ENCODE measurements around the gene TSPAN31.
A peak's percentile ranks its signal among the peaks of the same experiment; 100 is the strongest.
"Not testable (repeated sequence)": the region's sequence is repeated elsewhere in the genome, so short reads cannot be mapped to it uniquely, and the experiment has no call there.

TSPAN31 gene, protein sequence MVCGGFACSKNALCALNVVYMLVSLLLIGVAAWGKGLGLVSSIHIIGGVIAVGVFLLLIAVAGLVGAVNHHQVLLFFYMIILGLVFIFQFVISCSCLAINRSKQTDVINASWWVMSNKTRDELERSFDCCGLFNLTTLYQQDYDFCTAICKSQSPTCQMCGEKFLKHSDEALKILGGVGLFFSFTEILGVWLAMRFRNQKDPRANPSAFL

DNA sequence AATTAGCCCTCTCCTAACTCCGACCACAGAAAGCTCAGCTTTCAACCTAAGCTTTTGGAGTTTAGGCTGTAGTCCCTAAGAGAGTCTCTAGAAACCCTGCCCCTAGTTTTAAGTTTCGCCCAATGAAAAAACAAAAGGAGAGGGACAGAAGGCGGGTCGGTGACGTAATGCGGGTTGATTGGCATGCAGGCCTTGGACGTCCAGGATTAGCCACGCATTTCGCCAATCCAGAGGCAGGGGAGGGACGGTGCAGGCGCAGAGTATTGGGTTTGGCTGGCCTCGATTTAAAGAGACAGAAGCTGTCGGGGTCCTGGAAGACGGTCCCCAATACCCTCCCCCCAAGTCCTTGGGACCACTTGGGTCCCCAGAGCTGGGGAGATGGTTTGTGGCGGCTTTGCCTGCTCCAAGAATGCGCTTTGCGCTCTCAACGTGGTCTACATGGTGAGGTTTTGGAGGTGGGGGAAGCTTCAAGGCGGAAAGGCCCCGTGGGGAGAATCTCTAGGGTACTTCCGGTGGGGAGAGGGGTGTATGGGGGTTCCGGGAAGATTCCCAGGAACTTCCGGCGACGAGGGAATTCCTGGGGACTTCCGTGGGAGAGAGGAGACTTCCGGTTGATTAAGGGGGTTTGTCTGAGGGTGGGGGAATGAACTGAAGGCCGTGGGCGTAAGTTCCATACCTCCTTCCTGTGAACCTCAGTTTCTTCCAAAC, at the start of gene TSPAN31:
TSS of gene TSPAN31 (plus strand) at position 263 of the 708 bp plus-strand sequence. CDS start at position 379, 116 bp downstream.
- DNase-seq (ENCODE audit: low read depth) = peak; percentile 97

DNA sequence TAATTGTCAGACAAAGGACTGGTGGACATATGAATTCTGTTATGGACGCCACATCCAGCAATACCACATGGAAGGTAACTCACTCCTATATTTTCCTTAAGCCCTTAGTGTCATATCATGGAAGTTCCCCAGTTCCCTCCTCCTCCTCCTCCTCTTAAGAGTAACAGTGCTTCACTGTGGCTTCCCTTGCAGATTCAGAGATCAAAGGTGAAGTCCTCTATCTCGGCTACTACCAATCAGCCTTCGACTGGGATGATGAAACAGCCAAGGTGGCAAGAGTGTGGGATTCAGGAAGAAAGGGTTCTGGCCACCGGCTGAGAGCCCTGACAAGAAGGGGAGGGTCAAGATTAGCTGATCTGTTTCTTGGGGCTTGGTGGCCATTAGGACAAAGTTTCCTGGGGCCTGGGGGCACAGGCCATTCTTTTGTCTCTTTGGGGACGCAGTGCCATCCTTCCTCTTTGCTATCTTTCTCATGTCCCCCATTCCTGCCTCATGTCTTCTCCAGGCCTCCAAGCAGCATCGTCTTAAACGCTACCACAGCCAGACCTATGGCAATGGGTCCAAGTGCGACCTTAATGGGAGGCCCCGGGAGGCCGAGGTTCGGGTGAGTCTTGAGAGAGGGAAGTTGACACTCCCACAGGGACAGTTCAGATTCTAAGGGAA, 48.9 kb upstream of the TSPAN31 start:
- no peak for DNase-seq (ENCODE audit: low read depth)

DNA sequence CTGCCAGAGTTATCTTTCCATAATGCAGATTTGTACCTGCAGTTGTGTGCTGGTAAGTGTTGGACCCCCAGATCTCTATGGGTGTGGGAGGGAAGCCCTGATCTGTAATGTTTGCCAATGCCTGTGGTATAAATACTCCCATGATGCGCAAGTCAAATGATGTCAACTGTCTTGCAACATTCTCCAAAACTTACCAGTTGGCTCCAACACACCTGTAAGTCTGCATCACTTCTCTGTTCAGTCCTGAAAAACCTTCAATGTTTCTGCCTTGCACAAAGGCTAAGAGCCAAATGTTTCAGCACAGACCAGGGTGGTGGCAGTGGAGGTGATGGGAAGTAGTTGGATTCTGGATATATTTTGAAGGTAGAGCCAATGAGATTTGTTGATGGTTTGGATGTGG, 47.8 kb upstream of the TSPAN31 start:
- DNase-seq (ENCODE audit: low read depth) = no peak

DNA sequence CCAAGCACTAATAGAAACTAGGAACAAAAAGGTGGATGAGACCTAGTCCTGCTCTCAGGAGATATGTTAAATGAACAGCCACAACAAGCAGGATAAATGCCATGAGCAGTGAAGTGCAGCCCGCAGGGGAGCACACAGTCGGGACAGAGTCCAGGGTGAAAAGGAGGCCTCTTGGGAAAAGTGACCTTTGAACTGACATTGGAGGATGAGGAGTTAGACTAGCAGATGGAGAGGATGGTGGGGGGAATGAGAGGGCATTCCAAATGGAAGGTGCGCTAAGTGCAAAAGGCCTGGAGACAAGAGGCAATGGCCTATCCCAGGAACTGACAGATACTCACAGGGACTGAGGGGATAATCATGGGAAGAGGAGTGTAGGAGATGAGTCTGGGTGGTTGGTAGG, 46.4 kb upstream of the TSPAN31 start:
- DNase-seq (ENCODE audit: low read depth) = no peak

DNA sequence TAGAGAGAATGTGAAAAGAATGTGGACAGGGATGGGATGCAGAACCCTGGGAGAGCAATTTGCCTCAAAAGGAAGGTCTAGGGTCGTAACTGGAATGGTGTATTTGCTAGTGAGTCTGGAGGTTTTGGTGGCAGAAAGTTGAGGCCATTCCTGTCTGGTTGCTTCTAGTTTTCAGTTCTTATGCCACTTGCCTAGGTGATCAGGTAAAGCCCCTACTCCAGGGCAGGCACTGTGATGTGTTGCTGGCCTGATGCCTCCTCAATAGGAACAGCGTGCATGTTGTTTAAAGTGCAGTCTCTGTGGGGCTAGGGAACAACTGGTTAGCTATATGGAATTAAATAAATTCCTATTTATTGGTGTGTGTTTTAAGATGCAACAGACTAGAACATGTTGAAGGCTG, 44.5 kb upstream of the TSPAN31 start:
- no peak for DNase-seq (ENCODE audit: low read depth)

DNA sequence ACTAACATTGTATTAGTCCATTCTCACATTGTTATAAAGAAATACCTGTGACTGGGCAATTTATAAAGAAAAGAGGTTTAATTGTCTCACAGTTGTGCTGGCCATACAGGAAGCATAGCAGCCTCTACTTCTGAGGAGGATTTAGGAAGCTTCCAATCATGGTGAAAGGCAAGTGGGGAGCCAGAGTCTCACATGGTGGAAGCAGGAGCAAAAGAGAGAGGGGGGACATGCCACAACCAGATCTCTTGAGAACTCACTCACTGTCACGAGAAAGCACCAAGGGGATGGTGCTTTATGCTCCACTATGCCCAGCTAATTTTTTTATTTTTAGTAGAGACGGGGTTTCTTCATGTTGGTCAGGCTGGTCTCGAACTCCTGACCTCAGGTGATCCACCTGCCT, 37.6 kb upstream of the TSPAN31 start:
- DNase-seq (ENCODE audit: low read depth) = no peak

DNA sequence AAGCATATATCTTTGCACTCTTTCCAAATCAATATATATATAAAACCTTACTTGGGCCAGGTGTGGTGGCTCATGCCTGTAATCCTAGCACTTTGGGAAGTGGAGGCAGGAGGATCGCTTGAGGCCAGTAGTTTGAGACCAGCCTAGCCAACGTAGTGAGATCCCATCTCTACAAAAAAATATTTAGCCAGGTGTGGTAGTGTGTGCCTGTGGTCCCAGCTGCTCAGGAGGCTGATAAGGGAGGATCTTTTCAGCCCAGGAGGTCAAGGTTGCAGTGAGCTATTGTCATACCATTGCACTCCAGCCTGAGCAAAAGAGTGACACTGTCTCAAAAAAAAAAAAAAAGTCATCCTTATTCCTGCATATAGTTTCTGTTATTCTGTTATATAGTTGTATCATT, 36.5 kb upstream of the TSPAN31 start:
- no peak for DNase-seq (ENCODE audit: low read depth)

DNA sequence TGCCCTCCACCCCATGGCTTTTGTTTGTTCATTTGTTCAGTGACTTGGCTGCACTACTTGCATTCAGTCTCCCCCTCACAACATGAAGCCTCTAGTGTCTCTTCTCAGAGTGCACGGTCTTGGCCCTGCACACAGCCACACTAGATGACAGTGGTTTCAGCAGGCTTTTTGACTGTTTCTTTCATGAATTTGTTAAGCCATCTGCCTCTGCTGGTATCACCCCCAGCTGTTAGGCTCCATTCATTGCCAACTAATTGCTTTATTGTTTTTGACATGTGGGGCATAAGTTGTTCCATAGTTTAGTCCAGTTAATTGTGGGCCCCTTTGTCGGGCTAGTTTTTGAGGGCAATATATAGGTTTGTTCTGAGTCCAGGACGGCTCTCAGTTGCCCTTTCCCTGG, 32.1 kb upstream of the TSPAN31 start:
- DNase-seq (ENCODE audit: low read depth) = no peak

DNA sequence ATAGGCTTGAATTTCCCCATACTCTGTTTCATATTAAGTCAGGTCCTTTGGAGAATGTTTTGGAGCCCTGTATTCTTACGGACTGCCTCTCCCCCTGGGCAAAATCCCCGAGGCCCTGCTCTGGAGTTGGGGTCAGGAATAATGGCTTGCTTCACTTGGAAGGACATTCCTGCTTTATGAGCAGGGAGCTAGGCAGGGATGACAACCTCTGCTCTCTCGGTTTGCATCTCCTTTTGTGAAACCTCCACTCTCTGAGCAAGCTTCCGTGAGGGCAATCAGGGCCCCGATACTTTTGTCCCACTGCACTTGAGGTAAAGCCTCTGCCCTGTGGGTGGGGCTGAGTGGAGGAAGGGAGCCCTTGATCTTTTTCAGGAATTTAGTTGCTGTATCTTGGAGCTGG, 31.6 kb upstream of the TSPAN31 start:
- no peak for DNase-seq (ENCODE audit: low read depth)

DNA sequence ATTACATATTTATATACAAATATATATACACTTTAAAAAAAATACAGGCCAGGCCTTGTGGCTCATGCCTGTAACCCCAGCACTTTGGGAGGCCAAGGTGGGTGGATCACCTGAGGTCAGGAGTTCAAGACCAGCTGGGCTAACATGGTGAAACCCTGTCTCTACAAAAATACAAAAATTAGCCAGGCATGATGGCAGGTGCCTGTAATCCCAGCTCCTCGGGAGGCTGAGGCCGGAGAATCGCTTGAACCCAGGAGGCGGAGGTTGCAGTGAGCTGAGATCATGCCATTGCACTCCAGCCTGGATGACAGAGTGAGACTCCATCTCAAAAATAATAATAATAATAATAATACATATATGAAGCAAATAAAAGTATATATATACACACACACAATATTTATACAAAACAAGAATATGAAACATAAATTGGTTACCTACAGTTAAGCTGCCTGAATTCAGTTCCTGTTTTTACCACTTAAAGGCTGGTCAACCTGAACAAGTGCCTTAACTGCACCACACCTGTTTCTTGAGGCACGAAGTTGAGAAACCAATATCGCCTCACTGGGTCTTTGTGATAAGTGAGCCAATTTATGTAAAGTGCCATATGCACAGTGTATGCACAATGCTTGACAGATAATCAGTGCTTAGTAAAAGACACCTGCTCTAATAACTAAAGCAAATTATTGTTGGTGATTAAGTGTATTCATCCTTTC, 29.6 kb upstream of the TSPAN31 start:
- DNase-seq (ENCODE audit: low read depth) = not testable (repeated sequence)

DNA sequence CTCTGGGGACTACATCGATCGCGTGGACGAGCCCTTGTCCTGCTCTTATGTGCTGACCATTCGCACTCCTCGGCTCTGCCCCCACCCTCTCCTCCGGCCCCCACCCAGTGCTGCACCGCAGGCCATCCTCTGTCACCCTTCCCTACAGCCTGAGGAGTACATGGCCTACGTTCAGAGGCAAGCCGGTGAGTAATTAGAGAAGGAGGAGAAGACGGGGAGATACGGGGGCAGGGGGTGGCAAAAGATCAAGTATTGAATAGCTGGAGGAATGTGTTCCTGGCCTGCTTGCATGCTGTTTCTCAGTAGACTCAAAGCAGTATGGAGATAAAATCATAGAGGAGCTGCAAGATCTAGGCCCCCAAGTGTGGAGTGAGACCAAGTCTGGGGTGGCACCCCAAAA, 29.1 kb upstream of the TSPAN31 start:
- DNase-seq (ENCODE audit: low read depth) = no peak

DNA sequence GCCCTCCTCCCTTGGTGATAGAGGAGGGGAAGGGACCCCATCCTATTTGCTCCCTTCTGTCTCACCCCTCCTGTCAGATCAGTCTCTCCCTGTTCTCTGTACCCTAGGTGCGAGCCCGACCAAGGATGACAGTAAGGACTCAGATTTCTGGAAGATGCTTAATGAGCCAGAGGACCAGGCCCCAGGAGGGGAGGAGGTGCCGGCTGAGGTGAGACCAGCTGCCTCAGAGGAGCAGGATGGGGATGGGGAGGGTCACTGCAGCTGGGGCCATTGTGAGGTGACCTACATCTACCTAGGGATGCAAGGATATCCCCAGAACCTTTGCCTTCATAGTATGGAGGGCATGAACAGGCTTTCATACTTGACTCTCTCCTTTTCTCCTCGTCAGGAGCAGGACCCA, 28.5 kb upstream of the TSPAN31 start:
- no peak for DNase-seq (ENCODE audit: low read depth)

DNA sequence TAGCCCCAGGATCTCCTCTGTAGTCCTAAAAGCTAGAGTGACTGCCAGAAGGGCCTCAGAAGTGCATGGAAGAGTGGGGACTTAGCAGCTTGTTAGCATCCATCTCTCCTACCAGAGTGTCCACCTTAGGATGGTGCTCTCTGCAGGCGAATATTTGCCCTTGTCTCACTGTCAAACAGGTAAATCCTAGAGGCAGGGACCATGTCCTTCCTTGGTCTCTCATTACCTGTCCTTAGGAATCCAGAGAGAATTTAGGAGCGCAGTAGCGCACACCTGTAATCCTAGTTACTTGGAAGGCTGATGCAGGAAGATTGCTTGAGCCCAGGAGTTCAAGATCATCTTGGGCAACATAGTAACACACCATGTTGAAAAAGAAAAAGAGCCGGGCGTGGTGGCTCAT, 27.7 kb upstream of the TSPAN31 start:
- DNase-seq (ENCODE audit: low read depth) = no peak

DNA sequence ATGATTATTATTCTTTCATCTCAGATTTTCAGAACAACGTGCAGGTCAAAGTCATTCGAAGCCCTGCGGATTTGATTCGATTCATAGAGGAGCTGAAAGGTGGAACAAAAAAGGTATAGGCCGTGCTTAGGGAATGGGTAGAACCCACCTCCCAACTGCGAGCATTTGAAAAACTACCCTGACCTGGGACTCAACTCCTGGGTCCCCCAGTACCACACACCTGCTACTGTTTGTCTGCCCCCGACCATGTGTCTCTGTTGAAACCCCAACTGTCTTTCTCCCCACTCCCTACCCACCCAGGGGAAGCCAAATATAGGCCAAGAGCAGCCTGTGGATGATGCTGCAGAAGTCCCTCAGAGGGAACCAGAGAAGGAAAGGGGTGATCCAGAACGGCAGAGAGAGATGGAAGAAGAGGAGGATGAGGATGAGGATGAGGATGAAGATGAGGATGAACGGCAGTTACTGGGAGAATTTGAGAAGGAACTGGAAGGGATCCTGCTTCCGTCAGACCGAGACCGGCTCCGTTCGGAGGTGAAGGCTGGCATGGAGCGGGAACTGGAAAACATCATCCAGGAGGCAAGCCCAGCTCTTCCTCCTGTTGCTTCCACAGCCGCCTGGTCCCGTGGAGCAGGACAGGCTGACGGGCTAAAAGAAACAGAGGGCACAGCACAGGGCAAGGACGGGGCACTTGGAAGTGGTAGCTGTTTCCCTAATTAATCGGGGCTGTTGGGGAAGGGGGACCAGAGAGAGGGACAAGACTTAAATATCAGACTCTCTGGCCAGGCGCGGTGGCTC, 26.8 kb upstream of the TSPAN31 start:
- DNase-seq (ENCODE audit: low read depth) = no peak

DNA sequence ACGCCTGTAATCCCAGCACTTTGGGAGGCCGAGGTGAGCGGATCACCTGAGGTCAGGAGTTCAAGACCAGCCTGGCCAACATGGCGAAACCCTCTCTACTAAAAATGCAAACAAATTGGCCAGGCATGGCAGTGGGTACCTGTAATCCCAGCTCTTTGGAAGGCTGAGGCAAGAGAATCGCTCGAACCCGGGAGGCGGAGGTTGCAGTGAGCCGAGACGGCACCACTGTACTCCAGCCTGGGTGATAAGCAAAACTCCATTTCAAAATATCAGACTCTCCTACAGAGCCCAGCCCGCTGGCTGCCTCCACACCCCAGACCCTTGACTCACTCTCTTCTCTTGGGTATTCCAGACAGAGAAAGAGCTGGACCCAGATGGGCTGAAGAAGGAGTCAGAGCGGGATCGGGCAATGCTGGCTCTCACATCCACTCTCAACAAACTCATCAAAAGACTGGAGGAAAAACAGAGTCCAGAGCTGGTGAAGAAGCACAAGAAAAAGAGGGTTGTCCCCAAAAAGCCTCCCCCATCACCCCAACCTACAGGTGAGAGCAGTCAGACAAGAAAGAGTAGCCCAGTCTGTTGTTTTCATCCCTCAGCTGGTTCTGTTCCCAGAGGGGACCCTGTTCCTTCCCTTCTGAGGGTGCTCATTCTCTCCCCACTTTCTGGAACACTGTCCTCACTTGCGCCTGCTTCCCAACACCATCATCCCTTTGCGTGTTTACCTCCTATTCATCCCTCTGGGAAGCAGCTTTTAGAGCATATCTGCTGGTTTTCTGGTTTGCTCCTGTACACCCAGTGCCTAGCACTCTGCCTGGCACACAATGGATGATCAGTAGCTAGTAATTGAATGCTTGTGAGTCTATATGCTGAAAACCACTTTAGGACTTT, 26.0 kb upstream of the TSPAN31 start:
- no peak for DNase-seq (ENCODE audit: low read depth)

DNA sequence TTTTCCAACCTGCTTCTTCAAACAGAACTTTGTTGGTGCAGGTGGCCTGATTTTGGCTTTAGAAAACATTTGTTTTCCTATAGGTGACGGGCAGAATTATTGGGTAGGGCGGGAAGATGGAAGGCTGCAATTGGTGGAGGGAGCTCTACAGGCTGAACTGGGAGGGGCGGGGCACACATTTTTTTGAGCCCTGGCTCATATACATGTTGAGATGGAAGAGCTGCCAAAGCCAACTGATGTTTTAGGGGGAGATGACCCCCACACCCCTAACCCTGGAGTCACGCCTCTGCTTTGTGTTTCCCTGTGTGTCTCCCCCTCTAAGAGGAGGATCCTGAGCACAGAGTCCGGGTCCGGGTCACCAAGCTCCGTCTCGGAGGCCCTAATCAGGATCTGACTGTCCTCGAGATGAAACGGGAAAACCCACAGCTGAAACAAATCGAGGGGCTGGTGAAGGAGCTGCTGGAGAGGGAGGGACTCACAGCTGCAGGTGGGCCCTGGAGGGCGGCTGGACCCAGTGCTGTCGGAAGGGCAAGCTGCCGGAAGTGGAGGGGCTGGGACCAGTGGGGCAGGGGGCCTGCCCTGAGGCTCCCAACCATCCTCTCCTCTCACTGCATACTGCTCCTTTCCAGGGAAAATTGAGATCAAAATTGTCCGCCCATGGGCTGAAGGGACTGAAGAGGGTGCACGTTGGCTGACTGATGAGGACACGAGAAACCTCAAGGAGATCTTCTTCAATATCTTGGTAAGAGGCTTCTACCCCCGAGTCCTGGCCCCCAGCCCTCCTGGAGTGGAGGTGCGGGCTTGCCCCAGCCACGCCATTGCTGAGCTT, 24.8 kb upstream of the TSPAN31 start:
- no peak for DNase-seq (ENCODE audit: low read depth)

DNA sequence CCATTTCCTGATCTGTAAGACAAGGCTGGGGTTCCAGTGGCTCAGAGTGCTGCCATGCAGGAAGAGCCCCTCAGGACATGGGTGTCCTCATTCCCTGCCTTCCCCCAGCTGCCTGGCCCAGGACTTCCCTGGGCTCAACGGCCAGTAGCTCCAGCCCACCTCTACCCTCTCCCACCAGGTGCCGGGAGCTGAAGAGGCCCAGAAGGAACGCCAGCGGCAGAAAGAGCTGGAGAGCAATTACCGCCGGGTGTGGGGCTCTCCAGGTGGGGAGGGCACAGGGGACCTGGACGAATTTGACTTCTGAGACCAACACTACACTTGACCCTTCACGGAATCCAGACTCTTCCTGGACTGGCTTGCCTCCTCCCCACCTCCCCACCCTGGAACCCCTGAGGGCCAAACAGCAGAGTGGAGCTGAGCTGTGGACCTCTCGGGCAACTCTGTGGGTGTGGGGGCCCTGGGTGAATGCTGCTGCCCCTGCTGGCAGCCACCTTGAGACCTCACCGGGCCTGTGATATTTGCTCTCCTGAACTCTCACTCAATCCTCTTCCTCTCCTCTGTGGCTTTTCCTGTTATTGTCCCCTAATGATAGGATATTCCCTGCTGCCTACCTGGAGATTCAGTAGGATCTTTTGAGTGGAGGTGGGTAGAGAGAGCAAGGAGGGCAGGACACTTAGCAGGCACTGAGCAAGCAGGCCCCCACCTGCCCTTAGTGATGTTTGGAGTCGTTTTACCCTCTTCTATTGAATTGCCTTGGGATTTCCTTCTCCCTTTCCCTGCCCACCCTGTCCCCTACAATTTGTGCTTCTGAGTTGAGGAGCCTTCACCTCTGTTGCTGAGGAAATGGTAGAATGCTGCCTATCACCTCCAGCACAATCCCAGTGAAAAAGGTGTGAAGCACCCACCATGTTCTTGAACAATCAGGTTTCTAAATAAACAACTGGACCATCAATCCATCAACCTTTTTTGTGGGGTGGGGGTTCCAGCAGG, 23.9 kb upstream of the TSPAN31 start:
- no peak for DNase-seq (ENCODE audit: low read depth)

DNA sequence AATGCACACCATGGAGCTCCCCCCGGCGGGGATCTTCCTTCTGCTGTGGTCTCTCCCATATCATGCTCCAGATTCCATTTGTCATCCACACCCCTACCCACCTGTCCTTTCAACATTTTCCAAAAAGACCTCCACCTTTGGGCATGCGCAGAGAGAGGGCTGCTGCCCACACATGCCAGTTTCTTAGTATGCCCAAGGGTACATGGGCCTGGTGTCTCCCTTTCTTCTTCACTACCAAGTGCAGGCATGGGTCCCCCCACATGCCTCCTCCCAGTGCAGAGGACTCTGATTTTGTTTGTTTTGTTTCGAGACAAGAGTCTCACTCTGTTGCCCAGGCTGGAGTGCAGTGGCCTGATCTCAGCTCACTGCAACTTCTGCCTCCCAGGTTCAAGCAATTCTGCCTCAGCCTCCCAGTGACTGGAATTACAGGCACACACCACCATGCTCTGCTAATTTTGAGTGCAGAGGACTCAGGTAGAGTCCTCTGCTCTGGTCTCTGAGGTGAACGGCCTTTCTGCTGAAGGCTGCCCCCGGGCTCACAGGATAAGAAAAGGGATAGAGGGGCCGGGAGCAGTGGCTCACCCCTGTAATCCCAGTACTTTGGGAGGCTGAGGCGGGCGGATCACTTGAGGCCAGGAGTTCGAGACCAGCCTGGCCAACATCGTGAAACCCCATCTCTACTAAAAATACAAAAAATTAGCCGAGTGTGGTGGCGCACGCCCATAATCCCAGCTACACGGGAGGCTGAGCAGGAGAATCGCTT, 22.8 kb upstream of the TSPAN31 start:
- not testable (repeated sequence) for DNase-seq (ENCODE audit: low read depth)
